Tongue (tissue), 2 donors: ENCODE data around the gene GAGE10. TPM values are rescaled to one million over a fixed set of nuclear protein-coding genes. Genes with fewer than 3 reads are reported as not detected.
A peak's percentile ranks its signal among the peaks of the same experiment; 100 is the strongest.

Experiments used
- DNase-seq: peaks from one replicate; pipeline ENCODE4 v3.0.0-alpha.2; 2015
- total RNA-seq: library from RNA; depleted of rRNA; stranded (reverse); fragments of >200 nt; gene quantifications from one replicate; pipeline ENCODE4 v1.2.3, GENCODE V29; 2014

Gene GAGE10, protein sequence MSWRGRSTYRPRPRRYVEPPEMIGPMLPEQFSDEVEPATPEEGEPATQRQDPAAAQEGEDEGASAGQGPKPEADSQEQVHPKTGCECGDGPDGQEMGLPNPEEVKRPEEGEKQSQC
- not detected for total RNA-seq

DNA sequence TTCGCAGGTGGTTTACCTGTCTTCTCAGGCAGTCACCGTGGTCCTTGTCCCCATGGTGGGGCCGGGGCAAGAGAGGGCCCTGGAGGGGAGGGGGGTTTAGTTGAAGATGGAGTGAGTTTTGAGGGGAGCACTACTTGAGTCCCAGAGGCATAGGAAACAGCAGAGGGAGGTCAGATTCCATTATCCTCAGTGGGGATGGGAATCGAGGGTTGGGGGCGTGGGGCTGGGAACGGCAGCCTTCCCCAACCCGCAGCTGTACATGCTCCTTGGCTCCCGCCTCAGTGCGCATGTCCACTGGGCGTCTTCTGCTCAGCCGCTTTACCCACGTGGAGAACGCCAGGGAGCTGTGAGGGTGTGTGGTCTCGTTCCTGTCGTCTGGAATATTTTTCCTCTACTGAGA lies at the start of gene GAGE10:
GAGE10 (plus strand) TSS at position 301 of the 400 bp plus-strand sequence. CDS start 1,214 bp downstream, outside the sequence.
- no peak for DNase-seq

DNA sequence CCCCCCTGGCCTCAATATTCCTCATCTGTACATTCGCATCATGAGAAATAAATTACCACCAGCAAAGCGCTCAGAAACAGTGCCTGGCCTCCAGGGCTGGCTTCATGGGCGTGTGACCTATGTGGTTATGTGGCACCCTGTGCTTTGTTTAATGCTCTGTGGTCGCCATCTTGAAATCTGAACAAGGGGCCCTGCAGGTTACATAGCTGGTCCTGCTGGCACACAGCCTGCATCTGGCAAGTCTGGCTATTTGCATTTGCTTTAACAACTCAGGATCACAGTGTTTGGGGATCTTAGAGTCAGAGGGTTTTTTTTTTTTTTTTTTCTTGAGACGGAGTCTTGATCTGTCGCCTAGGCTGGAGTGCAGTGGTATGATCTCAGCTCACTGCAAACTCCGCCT lies 48.8 kb upstream of the GAGE10 start:
- no peak for DNase-seq

DNA sequence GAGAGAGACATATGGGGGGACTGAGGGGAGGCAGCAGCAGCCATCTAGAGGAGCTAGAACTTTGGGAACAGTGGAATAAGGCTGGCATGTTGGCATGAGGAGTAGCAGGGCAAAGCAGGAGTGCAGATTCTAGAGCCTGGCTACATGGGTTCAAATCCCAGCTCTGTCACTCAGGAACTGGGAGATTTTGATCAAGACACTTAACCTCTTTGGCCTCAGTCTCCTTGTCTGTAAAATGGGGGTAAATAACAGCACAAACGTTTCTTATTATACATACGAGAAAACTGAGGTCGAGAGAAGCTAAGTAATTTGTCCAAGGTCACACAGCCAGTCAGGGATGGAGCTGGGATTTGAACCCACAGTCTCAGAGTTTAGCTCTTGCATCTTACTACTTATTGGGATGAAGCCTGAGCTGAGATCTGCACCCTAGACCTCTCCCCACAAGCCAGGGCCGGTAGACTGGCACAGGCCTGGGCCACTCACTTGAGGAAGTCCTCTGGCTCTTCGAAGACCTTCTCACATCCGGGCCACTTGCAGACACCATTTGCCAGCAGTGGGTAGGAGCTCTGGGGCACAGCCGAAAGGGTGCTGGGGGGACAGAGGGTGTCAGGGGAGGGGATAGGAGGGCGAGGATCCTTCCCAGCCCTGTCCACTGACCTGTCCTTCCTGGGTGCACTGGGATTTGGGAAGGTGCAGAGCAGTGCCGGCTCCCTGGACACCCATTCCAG lies 47.0 kb upstream of the GAGE10 start:
- DNase-seq: no peak

DNA sequence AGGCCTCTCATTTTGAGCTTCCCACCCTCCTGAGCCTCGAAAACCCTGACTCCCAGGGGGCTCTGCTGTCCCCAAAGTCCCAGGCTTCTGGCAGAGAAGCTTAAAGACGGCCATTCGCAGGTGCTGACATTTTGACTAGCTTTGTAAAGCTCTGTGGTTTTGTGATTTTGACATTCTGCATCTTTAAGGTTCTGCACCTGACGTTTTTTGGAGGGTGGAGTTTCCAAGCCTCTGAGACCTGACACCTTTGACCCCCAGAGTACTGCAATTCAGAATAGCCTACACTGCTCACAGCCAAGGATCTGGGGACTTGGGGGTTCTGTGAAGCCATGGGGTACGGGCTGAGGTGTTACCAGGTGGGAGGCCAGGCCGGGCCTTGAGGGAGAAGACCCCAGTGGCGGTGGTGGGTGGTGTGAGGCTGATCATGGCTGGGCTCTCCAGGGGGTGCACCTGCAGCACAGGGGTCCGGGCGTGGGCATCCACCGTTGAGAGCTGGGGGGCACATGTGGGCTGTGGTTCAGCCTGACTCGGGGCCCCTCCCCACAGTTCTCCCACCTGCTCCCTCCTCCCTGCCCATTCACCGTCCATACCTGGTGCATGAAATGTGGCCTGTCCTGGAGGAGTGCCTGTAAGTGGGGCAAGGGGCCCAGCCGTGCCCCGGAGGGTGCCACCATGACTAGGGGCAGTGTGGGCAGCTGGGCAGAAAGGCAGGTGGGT lies 46.2 kb upstream of the GAGE10 start:
- DNase-seq: no peak

DNA sequence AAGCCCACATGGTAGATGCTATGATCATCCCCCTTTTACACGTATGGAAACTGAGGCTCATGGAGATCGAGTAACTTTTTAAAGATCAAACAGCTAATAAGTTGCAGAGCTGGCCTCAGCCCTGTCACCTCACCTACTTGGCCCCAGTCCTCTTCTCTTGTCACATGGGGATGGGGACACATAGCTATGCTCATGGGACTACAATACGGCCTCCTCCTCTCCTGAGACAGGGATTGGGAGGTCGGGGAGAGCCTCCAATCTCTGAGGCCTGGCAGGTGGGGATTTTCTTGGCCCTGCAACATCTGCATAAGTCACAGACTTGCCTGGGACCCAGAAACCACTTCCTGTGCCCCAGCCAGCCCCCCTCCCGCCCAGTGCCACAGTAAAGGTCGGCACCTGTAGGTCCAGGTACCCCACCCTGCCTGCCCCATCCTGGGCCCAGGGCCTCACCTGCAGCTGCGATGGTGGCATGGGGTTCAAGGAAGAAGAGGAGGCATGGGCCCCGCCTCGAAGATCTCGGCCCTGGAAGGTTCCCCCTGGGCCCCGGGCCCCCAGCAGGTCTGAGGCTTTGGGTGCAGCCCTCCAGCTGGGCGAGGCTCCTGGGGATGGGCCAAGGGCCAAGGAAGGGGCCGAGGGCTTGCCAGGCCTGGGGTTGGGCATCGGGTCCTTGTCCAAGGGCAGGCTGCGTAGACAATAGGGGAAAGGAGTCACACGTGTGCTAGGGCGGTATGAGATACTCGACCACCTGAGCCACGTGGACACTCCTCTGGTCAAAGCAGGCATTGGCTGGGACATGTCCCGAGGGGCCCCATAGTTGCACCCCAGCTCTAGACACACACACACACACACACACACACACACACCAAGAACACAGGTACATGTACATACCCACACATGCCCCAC lies 45.3 kb upstream of the GAGE10 start:
- DNase-seq: no peak

DNA sequence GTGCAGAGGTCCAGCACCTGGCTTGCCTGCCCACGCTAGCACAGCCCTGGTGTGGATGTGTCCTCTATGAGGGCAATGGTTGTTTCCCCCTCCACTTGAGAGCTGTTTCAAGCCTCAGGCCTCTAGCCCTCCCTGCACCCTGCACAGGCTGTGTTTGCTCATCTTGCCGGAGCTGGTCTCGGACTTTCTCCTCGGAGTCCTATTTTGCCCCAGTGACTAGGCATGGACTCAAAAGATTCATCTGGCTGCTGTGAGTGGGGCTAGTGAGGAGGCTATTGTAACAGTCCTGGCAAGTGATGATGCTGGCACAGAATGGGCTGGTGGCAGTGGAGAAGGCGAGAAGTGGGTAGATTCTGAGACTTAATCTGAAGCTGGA lies 44.7 kb upstream of the GAGE10 start:
- no peak for DNase-seq

DNA sequence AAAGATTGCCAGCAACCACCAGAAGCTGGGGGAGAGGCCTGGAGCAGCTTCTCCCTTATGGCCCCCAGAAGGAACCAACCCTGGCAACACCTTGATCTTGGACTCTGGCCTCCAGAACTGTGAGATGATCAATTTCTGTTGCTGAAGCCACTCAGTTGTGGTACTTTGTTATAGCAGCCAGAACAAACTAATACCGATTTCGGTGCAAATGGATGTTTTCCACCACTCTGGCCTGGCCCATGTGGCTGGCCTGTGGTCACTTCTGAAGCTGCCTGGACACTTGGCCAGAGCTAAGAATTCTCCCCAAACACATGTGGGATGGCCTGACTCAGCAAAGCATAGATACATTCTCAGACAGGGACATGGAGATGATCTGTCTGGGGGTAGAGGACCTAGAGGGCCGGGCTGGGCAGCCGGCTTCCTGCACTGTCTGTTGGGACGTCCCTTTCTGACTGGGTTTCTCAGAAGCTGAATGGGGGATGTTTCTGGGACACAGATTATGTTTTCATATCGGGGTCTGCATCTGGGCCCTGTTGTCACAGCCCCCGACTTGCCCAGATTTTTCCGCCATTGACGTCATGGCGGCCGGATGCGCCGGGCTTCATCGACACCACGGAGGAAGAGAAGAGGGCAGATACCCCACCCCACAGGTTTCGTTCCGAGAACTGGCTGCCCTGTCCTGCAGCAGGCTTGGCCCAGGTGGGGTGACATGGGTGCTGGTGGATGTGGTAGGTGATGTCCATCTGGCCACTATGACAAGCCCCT lies 43.0 kb upstream of the GAGE10 start:
- no peak for DNase-seq

DNA sequence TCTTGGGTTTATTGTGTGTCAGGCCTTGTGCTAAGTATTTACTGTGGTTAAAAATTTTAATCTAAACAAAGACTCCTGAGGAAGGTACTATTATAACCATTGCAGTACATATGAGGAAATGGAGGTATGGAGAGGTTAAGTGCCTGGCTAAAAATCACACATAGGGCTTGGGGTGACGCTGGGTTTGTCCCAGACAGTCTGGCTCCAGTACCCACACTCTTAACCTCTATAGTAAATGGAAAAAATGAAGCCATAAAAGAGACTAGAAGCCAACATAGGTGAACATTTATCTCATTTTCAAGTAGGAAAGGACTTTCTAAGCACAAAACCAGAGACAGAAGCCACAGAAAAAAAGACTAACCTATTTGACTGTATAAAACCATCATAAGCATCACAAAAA lies 40.8 kb upstream of the GAGE10 start:
- DNase-seq: no peak

DNA sequence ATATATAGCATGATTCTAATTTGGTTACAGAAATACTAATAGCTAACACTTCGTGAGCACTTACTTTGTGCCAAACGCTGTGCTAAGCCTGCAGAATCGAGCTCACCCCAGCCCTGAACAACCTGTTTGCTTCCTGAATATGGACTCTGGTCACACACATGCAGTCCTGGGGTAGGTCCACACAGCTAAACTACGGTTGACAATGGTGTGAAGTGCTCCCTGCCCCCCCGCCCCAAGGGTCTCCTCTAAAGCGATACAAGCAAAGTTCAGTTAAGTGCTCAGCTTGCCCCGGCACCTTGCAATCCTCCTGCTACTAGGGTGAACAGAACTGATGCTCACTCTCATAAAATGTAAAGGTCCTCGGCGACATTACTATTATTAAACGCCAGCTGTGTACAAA lies 39.8 kb upstream of the GAGE10 start:
- DNase-seq: no peak

DNA sequence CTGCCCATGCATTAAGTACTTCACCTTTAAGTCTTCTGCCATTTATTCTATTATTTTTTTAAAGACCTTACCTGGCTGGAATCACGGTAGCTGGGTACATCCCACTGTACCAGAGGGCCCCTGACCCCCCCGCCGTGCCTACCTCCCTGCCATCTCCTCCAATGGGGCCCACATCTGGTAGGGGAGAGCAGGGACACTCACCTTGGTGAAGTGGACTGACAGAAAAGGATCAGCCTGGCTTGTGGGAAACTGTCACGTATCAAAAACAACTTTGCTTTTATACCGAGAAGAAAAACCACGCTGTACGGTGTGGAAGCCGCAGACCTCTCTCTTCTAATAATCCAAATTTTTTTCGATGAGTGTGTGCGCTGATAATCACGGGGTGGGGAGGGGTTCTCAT lies 39.0 kb upstream of the GAGE10 start, which contains the start of gene FOXP3:
FOXP3 (minus strand) TSS at position 251 of the 400 bp plus-strand sequence. CDS start 6,205 bp downstream, outside the sequence.
- no peak for DNase-seq

DNA sequence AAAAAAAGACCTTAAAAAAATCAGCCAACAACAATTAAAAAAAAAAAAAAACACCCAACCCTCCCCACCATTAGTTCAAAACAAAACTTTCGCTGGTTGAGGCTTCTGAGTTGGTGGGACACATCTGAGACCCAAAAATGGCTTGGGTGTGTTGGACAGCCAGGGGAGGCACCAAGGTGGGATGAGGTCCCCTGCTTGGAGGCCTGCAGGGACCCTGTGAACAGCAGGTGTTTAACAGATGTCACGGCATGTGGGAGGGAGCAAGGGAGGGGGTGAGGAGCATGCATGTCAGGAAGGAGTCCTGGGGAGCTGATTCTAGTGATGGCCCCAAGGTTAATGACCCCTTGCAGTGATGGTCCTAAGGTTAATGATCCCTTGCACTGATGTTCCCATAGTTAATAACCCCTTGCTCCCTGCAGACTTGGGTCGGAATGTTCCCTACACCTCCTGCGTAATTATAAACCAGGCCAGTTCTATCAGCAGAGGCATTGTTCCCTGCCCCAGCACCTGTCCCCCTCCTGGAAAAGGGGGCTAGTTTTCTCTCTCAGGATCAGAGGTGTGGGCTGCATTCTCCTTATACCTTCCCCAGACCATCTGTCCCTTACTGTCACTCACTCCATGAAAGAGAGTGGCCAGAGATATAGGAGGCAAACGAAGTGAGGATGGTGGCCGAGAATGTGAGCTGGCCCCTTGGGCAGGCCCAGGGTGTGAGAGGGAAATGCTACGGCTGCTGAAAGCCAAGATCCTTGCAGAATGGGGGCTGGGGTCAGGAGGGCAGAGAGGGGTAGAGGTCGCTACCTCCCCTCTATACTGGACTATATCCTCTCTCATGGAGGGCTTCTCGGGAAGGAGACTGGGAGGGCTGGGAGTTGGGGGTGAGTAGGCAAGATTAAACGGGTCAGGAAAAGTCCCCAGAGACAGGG lies 36.7 kb upstream of the GAGE10 start:
- DNase-seq: no peak

DNA sequence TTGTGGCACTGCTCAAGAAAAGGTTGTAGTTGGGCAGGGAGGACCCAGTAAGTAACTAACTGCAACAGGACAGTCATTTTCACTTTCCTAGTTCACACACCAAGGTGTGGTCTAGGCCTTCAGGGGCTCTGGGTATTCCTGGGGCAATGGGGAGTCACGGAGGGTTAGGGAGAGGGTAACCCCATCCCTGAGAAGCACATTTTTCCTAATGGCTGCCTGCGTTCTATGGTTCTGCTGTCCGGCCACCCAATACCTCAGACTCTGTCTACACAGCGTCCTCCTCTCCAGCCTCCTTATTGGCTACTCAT lies 34.8 kb upstream of the GAGE10 start:
- no peak for DNase-seq

DNA sequence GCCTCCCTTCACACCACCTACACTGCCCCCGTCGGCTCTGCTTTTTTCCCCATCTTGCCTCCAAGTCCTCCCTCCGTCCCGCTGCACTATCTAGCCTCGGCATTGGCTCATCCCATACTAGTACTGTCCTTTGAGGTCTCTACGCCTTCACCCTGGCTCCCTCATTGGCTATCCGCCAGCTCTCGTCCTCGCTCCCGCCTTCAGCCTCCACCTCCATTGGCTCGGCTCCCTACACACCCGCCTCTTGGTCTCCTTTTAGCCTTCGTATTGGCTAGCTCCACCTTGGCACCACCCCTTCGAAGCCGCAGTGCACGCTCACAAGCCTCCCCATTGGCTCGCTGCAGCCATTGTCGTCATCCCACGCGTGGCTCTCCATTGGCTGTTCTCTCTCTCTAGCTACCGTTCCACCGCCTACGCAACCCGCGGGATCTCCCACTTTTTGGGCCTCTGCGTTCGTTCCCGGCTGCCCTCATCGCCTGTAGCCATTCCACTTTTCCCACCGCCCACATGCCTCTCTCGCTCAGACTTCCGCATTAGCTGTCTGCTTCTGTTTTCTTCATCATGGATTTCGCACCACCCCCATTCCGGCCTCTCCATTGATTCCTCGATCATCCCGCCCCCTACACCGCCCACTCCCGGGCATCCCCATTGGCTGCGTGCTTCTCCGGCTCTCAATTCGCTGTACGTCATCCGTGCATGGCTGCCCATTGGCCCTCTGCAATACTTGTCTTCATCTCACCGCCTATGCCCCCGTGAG lies 34.3 kb upstream of the GAGE10 start:
- DNase-seq: peak; percentile 98

DNA sequence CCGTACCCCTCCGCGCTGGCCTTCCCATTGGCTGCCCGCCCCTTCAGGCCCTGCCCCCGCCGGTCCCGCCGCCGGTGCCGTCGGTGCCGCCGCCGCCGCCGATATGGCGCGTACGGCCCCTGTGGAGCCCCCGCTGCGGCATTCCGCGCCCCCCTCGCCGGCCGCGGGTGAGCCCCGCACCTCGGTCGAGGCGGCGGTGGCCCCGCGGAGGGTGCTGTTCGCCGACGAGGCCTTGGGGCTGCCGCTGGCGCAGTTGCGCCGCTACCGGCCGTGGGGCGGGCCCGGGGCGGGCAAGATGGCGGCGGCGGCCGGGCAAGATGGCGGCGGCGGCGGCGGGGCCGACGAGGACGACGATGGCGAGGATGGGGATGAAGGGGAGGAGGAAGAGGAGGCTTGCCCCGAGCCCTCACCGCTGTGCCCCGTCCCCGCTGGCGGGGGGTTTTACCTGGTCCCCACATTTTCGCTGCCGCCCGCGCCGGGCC lies 33.6 kb upstream of the GAGE10 start, which contains the start of gene PPP1R3F:
PPP1R3F (plus strand) TSS at position 27 of the 482 bp plus-strand sequence; CDS start at position 104, 77 bp downstream.
- no peak for DNase-seq

DNA sequence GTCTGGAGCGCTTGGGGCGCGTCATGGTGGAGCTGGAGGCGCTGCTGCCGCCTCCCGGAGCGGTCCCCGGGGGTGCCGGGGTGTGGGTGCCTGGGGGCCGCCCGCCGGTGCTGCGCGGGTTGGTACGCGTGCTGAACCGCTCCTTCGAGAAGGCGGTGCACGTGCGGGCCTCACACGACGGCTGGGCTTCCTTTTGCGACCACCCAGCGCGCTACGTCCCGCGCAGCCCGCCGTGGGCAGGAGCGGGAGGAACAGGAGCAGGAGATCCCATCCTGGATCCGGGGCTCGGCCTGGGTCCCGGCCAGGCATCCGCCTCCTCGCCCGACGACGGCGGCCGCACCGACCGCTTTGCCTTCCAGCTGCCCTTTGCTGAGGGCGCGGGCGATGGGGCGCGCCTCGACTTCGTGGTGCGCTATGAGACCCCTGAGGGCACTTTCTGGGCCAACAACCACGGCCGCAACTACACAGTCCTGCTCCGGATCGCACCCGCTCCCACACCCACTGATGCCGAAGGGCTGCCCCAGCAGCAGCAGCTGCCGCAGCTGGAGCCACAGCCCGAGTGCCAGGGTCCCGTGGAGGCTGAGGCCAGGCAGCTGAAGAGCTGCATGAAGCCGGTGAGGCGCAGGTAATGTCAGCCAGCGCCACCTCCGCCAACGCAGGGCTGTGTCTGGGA lies 33.1 kb upstream of the GAGE10 start:
- peak; percentile 3 for DNase-seq

DNA sequence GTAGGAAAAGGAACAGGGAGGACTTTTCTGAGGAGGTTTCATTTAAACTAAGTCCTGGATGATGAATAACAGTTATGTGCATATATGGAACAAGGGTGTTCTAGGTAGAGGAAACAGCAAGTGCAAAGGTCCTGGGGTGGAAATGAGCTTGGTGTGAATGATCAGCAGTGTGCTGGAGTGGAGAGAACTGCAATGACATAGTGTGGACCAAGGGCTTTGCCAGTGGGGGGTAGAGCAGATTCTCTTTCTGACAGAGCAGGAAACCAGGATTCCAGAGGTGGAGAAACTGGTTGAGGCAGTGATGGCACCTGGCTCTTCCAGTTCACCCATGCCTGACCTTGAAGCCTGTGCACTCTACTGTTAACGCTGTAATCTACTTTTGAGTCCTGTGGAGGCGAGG lies 32.1 kb upstream of the GAGE10 start:
- DNase-seq: no peak

DNA sequence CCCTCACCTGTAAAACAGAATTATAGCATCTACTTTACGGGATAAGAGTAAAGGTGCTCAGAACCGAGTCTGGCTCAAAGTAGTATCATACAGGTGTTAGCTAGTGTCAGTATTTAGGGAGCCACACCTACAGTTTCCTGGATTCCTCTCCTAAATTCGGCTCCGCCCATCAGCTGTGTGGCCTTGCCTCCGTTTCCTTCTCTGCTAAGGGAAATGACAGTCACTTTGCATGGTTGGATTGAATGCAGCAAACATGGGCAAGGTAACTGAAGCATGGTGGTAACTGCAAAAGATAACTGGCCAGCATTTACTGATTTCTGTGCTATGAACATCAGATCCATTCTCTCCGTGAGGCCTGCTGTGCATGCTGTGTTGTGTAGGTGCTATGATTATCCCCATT lies 31.0 kb upstream of the GAGE10 start:
- no peak for DNase-seq

DNA sequence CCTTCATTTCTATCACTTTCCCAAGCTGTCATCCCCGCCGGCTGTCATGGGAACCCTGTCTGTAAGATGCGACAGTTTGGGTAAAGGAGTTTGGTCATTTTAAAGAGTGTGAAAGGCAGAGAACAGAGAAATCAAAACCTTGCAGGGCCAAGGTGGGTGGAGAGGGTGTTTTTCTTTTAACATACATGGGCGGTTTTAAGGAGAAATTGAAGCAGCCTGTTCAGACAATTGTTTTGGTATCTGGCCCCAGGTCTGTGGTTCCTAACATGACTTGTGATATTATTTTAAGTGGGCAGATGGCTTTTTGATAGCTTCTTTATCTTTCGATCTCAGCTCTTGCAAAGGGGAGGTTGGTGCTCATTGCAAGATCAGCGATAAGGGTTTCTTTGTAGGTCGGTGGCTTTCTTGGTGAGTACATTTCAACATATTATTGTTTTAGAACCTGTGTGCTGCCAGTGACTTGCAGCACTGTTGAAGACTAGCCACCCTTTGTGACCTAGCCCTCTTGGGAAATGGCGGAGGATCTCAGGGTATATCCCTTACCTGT lies 30.2 kb upstream of the GAGE10 start:
- DNase-seq: no peak

DNA sequence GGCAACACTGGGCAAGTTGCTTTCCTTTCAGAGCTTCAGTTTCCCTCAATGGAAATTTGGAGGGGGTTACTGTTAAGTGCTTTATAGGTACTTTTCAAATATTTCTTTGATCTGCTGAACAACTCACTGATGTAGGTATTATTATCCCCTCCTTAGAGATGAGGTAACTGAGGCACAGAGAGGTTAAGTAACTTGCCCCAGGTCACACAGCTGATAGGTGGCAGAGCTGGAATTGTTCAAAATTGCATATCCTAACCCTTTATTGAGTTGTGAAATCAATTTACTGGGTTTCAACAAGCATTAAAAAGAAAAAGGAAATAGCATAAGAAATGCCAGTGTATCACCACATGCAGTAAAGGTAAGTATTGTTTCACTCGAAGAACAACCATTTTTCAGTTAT lies 27.2 kb upstream of the GAGE10 start:
- DNase-seq: no peak
